GM21737 (cell line): Measurements from ENCODE around the gene APBB1IP.
"Not testable (repeated sequence)": the region's sequence is repeated elsewhere in the genome, so short reads cannot be mapped to it uniquely, and the experiment has no call there.

Experiments
- ATAC-seq: cut with Tn5 transposase; IDR thresholded peaks from one replicate; pipeline ENCODE4 v1.9.1; 2021; ENCODE audit warnings: mild to moderate bottlenecking, moderate library complexity; ENCODE audit not compliant: unreplicated experiment

The APBB1IP gene

DNA sequence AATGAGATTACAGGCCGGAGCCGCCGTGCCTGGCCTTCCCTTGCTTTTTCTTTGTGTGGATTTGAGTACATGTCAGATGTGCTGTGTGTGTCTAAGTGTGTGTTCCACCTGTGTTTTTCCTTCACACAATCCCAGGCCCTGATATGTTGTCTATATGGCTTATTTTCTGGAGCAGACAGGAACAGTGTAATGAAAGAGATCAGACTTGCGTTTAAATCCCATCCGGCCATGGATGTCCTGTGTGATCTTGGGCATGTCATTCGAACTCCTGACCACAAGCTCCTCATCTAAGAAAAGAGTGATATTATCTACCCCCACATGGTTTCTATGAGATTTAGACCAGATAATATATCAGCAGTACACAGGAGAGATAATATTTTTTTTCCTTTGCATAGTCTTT is 37.2 kb downstream of the APBB1IP start:
- ATAC-seq, result no peak

DNA sequence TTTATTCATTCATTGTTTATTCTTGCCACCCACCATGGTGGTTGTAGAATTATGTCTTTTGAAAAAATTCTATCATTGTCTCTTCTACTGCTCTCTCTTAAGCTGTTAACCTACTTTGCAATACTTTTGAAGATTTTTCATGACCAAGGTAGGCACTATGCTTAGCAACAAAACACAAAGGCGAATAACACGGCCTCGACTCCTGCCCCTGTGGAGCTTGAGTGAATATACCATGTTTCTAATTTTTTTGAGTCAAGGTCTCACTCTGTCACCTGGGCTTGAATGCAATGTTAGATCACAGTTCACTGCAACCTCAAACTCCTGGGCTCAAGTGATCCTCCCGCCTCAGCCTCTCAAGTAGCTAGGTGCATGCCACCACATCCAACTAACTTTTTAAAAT is 39.4 kb downstream of the APBB1IP start:
- ATAC-seq, result no peak

DNA sequence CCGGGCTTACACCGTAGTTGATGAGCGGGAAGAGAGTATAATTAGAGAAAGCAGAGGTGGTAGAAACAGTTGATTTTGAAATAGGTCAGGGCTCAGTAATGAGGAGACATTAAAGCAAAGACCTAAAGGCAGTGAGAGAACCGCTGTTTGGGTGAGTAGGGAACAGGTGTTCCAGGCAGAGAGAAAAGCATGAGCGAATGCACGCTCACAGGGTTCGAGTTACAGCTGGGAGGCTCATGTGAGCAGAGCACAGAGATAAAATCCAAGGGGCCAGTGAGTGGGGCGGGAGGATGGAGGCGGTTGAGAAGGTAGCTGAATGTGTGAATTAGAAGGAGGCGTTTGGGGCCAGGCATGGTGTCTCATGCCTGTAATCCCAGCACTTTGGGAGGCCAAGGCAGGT is 39.9 kb downstream of the APBB1IP start:
- no peak for ATAC-seq

DNA sequence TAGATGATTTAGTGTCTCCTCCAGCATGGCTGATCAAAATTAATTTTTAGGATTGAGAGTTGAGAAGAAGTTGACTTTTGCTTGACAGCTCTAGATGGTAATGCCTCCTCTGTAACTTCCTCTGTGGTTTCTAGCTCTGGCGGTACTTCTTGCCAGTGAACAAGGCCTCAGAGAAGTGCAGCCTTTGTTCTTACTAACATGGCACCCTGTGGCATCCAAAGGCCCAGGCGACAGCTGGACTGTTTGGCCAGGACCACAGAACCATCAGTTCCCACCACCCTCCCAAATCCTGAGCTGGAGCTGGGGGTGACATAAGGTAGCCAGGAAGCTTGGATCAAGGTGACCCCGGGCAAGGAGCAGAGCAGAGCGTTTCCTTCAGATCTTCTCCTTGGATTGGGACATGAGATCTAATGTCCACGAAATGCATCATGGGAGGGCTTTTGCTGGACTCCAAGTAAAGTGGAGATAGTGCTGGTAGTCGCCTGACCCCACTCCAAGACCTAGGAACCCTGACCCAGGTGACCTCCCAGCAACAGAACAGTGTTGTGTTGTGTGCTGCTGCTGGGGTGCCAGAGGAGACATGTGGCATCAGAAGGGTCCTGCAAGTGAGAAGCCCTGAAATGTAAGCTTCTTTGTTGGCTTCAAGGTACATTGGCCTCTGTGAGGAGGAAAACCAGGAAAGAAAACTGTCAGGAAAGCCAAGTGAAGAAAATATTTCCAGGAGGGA is 41.8 kb downstream of the APBB1IP start:
- no peak for ATAC-seq

DNA sequence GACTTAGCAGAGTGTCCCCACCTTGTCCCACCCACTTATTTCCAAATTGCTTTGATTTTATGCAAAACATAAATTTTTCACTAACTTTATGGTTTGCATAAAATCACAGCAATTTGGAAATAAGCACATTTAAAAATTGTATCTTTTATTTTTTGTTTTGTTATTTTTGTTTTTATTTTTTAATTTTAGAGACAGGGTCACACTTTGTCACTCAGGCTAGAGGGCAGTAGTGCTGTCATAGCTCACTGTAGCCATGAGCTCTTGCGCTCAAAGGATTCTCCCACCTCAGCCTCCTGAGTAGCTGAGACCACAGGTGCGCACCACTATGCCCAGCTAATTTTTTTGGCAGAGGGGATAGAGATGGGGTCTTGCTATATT is 43.2 kb downstream of the APBB1IP start:
- no peak for ATAC-seq

DNA sequence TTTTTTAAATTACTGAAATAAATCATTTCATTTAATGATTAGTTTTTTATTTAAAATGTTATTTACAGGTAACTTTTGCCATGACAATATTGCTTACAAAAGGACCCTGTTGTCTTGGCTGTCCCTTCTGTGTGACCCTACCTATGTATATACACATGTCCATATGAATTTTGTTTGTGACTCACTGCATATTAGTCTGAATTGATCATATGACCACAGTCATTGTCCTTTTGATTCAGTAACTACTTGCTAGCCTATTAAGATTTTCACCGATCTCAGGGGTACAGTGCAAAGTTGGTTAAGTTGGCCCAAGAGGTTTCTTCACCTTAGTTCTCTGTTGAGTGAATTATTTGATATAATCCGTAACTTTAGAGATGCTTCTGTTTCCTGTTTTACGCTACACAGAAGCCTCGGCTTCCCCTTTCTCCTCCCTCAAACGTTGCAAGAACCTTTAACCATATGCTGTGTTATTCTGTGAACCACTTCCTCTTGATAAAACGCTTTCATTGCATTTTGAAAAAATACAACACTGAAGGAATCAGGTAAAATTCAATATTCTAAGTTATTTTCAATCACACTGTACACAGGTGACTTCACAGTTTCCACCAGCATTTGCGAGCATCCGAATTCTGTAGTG is 43.9 kb downstream of the APBB1IP start:
- peak; percentile 52 for ATAC-seq

DNA sequence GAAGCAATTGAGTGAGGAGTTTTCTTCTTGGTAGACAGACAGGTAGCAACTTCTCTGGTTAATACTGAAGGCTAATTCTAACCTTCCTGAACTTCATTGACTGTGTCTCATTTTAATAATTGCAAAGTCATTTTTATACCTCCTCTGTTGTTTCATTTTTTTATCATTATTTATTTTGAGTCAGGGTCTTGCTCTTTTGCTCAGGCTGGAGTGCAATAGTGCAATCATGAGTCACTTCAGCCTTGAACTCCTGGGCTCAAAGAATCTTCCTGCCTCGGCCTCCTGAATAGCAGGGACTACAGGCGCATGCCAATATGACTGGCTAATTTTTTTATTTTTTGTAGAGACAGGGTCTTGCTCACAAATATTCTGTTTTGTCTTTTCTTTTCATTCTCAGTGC is 45.4 kb downstream of the APBB1IP start:
- no peak for ATAC-seq

DNA sequence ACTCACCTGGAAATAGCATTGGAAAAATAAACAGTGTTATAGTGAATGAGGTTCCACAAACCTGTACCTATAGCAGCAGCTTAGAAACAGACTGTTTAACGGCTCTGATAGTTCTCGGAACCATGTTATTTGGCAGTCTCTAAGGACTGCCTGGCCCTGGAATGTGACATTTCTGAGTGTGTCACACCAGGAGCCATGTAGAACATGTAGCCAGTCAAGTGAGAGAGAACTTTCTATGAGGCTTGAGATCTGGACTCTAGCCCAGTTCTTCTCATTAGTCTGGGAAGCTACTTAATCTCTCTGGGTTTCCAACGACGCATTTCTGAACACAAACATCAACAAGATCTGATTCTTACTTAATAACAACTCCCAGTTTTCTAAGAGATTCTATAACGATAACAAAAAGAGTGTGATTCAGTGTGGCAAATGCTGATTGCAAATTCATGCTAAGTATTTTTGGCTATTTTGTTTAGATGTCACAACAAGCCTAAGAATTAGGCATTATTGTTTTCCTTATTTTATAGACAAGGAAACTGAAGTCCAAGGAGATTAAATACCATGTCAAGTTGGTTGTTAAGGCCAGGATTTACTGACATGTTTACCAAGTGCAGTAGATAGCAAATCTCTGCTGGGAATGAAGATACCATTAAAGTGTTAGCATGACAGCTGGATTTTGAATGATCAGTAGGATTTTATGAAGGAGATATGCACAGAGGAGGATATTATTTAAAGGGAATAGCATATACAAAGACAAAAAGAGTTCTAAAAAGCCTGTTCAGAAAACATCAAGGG is 47.2 kb downstream of the APBB1IP start:
- no peak for ATAC-seq

DNA sequence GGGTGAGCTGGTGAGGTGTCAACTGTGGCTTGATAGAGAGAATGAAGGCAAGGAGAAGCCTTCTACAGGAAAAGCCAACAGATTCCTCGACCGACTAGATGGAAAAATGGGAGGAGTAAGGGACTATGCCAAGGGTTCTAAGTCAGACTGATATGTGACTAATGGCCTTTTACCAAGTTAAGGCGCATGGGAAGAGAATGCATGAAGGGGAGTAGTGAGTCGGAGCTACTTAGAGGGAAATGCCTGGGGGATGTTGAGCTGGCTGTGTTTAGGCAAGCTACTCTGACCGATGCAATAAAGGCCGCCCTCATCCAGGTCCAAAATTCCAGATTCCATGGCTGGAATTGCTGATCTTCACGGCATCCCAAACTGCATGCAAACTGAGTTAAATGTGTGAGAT is 48.2 kb downstream of the APBB1IP start:
- no peak for ATAC-seq

DNA sequence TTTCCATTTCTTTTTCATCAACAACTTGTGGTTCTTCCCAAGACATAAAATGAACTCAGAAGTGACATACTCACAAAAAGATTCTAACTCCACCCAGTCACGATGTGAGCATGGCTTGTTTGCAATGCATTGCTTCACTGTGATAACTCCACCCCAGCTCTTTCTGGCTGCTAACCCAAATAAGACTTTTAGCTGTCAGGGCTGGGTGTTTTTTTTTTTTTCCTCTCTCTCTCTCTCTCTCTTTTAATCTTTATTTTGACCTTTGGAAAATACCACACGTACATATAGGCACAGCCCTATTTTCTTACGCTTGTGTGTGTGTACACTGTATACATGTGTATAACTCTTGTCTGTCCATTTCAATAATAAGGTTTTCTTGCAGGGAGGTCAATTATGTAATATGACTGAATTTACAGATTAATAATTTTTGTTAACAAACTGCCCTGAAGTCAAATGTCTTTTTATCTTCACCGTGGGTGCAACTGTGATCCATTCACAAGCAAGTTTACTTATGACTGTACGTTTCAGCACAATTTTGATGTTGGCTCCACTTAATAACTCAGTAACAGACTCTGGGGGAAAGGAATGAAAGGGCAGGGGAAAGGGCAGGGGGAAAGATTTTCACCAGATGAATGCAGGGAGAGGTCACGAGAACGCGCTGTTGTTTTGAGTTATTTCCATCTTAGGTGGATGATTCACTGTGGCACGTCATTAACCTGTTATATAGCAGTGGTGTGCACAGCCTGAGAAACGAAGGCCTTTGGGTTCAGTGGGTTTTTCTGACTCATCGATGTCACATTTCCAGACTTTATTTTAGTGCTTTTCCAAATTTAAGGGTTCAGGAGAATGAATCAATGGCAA is 49.1 kb downstream of the APBB1IP start:
- peak; percentile 75 for ATAC-seq

DNA sequence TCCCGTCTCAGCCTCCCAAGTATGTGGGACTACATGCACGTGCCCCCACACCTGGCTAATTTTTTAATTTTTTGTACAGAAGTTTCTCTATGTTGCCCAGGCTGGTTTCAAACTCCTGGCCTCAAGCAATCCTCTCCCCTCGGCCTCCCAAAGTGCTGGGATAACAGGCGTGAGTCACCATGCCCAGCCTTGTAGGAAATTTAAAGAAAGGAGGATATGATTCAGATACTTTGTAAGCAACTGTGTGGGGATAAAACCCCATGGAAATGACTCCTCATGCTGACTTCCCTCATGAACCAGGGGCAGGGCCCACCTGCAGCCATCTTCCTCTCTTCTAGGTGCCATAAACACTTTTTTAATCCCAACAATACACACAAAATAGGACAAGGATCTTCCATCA is 50.2 kb downstream of the APBB1IP start:
- no peak for ATAC-seq

DNA sequence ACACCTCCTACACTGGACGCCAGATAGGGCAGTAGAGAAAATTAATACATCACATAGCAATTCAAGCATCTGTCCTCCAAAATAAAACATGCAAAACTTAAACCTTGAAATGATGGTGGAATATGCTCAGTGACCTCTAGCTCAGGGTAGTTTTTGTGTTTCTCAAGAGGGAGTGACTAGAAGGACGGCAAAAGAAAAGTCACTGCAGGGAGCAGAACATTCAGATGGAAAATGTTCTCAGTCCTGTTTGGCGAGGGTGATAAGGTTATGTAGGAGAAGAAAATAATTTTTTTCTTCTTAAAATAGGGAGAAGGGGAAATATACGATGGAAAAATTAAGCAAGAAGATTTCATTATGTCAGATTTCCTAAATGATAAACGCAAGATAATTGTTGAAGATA is 50.9 kb downstream of the APBB1IP start:
- ATAC-seq, result no peak

DNA sequence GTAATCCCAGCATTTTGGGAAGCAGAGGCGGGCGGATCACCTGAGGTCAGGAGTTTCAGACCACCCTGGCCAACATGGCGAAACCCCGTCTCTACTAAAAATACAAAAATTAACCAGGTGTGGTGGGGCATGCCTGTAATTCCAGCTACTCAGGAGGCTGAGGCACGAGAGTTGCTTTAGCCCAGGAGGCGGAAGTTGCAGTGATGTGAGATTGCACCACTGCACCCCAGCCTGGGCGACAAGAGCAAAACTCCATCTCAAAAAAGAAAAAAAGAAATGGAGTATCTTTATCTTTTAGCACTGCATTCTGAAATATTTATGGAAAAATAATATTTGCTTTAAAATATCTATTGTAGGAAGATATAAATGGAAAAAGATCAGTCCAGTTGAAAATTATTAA is 52.2 kb downstream of the APBB1IP start:
- ATAC-seq, result not testable (repeated sequence)

DNA sequence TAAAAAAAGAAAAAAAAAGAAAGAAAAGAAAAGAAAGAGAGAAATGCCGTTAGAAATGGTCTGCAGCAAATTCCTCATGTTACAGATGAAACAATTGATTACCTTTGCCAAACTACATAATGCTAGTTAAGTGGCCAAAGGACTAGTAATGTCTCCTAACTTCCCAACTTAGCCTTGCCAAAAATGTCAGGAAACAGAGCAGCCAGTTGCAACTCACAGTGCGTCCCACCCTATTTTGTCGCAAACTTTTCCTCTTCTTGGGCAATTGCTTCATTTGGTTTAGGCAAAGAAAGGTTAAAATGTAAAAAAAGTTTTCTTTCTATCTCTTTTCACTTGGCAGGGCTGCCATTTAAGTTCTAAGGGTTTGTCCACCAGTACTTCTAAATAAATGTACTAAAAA is 53.1 kb downstream of the APBB1IP start:
- ATAC-seq, result no peak

DNA sequence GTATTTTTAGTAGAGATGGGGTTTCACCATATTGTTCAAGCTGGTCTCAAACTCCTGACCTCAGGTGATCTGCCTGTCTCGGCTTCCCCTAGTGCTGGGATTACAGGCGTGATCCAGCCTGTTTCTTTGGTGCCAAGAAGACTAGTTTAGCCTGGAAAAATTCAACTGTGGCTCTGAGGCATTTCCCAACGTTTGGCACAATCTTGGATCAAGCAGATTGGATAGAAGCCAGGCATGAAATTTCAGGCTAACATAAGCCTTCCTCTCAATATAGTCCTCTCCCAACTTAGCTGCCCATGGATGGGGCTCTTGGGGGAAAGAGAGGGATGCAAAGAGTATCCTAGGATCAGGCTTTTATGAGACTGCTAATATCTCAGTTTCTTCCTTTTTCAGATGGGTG is 53.8 kb downstream of the APBB1IP start:
- no peak for ATAC-seq

DNA sequence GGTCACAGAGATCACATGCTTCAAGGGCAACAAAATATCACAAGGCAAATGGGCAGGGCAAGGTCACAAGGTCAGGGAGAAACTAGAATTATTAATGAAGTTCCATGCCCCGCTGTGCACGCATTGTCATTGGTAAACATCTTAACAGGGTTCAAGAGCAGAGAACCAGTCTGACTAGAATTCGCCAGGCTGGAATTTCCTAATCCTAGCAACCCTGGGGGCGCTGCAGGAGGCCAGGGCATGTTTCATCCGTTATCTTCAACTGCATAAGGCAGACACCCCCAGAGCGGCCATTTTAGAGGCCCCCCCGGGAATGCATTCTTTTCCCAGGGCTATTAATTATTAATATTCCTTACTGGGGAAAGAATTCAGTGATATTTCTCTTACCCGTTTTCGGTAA is 54.6 kb downstream of the APBB1IP start:
- ATAC-seq, result not testable (repeated sequence)

DNA sequence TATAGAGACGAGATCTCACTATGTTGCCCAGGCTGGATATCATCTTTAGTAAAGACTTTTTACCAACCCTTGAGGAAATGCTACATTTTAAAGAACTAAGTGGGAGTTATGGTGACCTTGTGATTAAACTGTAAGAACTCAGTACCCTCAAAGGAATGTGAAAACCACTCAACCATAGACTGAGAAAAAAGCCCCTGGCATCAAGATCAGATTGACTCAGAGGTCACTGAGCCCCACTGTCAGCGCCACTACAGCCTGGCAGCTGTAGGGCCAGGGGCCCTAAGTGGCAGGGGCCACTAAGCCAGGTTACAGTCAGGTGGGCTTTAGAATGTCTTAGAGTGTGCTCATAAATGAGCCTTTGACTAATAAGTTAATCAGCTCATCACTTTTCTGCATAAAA is 55.9 kb downstream of the APBB1IP start:
- ATAC-seq, result no peak

DNA sequence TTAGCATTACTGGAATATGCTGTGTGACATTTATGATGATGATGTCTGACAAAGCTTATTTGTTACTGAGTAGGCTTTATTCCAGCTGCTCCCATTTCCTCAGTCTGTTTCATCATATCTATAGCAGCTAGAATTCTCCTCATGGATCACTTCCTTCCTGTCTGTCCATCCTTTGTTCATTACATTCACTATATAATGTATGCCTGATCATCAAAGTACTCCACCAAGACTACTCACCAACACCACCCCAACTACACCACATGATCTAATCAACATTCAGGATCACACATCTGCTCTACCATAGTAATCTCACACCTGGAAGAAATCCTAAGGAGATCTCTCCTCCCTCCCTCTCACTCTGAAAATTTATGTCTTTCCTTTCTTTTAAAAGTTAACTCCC is 61.3 kb downstream of the APBB1IP start:
- no peak for ATAC-seq

DNA sequence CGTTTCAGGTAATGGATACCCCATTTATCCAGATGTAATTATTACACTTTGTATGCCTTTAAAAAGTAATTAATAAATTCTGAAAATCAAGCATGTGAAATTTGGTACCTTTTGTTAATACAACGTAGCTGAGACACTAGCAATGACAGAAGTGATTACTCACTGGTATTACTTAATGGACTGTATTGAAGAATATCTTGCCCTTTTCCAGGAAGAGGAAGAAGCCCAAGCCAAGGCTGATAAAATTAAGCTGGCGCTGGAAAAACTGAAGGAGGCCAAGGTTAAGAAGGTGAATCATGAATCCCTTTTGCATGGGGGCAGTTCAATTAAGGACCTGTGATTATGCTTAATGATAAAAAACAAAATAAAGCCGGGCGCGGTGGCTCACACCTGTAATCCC is 64.8 kb downstream of the APBB1IP start:
- ATAC-seq, result no peak

DNA sequence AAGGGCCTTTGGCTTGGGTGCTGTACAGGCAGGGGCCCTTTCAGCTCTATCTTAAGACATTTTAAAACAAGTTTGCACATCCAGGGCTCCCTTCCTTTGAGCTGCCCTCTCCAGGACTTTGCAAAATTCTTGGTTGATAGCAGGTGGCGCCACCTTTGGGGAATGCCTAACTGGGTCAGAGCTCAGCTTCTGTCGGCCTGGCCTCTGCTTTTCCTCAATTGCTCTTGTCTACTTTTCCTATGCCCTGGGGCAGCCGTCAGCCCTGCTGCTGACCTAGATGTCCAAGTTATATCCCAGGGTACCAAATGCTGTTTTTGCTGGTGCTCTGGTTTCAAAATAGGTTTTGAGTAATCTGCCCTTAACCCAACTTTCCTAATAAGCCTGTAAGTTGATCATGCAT is 65.8 kb downstream of the APBB1IP start:
- no peak for ATAC-seq

DNA sequence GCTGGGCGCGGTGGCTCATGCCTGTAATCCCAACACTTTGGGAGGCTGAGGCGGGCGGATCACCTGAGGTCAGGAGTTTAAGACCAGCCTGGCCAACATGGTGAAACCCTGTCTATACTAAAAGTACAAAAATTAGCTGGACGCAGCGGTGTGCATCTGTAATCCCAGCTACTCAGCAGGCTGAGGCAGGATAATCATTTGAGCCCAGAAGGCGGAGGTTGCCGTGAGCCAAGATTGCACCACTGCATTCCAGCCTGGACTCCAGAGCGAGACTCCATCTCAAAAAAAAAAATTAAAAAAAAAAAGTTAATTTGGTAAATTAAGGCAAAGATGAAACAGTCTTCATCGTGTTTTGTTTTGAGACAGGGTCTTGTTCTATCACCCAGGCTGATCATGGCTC is 66.3 kb downstream of the APBB1IP start:
- ATAC-seq, result not testable (repeated sequence)
